NCI-H1105 (cell line): ENCODE results near the gene SERINC1.

ENCODE experiments used
- DNase-seq: peaks from one replicate; lab custom pipeline; 2025; lab: John Stamatoyannopoulos, UW

The SERINC1 gene

DNA sequence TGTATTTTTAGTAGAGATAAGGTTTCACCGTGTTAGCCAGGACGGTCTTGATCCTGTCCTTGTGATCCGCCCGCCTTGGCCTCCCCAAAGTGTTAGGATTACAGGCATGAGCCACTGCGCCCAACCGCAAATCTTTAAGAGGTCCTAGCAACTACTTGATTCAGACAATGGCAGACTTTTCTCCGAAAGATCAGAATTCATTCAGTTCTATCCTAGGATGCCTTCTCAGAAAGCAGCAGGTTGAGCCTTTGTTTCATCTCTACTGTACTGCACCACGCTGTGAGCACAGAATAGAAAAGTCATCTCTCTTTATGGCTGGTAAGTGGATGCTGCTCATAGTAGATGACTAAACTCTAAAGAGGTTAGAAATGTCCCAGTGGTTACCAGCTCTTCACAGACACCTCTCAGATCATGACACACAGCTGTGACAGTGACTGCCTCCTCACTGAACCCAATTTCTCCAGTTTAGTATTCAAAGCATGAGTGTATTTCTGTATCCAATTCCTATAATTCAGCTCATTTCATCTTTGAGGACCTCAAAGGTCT, 78.2 kb downstream of the SERINC1 start:
- DNase-seq = no peak
